ENCODE results near the gene THTPA. TPM values are rescaled to one million over a fixed set of nuclear protein-coding genes. Genes with fewer than 3 reads are reported as not detected.

The THTPA gene
- total RNA-seq, 3 donors from 2014 or later (not counting 1 experiment from before 2014, with no cell fraction given): 16.5 to 19.3 (median 19.1) TPM

- H3K36me3 Mint-ChIP-seq: no peaks in the 10 kb centered on the region
- H3K9me3 Mint-ChIP-seq: no peaks in the 10 kb centered on the region
- no peaks in the 10 kb centered on the region for H3K9me3 ChIP-seq (ENCODE audit: control insufficient read depth, insufficient read depth, low read length)
- under 1% methylated on average over 51 of the region's 53 CpGs for WGBS (ENCODE audit: insufficient coverage)
- DNase-seq (peak; percentile 61 to 90), ATAC-seq (peak; percentile 85 to 90 (median 86))
- peaks cover 30% of the 10 kb centered on the region for H3K36me3 ChIP-seq (ENCODE audit: control insufficient read depth, insufficient read depth, low read length)
- no peaks in the 10 kb centered on the region for H3K27me3 ChIP-seq (ENCODE audit: control insufficient read depth, insufficient read depth, low read length)
- H3K27ac Mint-ChIP-seq: peak within 1 kb of the TSS; percentile 91 to 99
- peak within 1 kb of the TSS; percentile 97 for H3K4me3 Mint-ChIP-seq
- H3K4me1 Mint-ChIP-seq: peaks cover 24 to 44% of the 10 kb centered on the region in 2 donors
- no peak for TF ChIP-seq CTCF (IDR thresholded peaks at IDR 0.05)
- intact Hi-C loops (cut with micrococcal nuclease): no loop called here
- peaks cover 24% of the 10 kb centered on the region for H3K4me1 ChIP-seq (ENCODE audit: control insufficient read depth, insufficient read depth, low read length)
- H3K27me3 Mint-ChIP-seq (ENCODE audit: low read depth in 2 of 2): peaks cover 0 to 7% of the 10 kb centered on the region in 2 donors
- peak within 1 kb of the TSS; percentile 66 for H3K4me3 ChIP-seq (ENCODE audit: low read length)
- peak within 1 kb of the TSS; percentile 68 for H3K27ac ChIP-seq (ENCODE audit: low read length)
Observed at GRCh38 chr14:23567186-23568020, 11.3 kb downstream of the THTPA start, which contains the start of gene AP1G2. Gene AP1G2, minus strand, starts transcription at chr14:23567791. Its CDS starts 477 bp downstream, at chr14:23567314.

- Mint-ChIP-seq H3K4me1 (peaks cover 21 to 46% of the 10 kb centered on the region in 2 donors), H3K36me3 (no peaks in the 10 kb centered on the region), H3K27me3 (ENCODE audit: low read depth in 2 of 2) (peaks cover 0 to 14% of the 10 kb centered on the region in 2 donors), H3K9me3 (no peaks in the 10 kb centered on the region), H3K4me3 (peak overlapping the region; percentile 97), H3K27ac (peak overlapping the region; percentile 91 to 99)
- intact Hi-C loops (cut with micrococcal nuclease): no loop called here
- 38% methylated on average over 1 of the region's 2 CpGs for WGBS (ENCODE audit: insufficient coverage)
- Histone ChIP-seq H3K36me3 (ENCODE audit: control insufficient read depth, insufficient read depth, low read length) (peaks cover 24% of the 10 kb centered on the region), H3K9me3 (ENCODE audit: control insufficient read depth, insufficient read depth, low read length) (no peaks in the 10 kb centered on the region), H3K4me3 (ENCODE audit: low read length) (peak overlapping the region; percentile 66), H3K4me1 (ENCODE audit: control insufficient read depth, insufficient read depth, low read length) (peaks cover 24% of the 10 kb centered on the region), H3K27ac (ENCODE audit: low read length) (peak overlapping the region; percentile 68), H3K27me3 (ENCODE audit: control insufficient read depth, insufficient read depth, low read length) (no peaks in the 10 kb centered on the region)
- DNase-seq: no peak
- ATAC-seq: no peak
- TF ChIP-seq CTCF (IDR thresholded peaks at IDR 0.05): no peak
Observed at GRCh38 chr14:23568021-23568599, 12.0 kb downstream of the THTPA start.

GRCh38 chr14:23568600-23569331 is 12.7 kb downstream of the THTPA start:
- peak in 1 of 2 donors; percentile 44 for DNase-seq
- 67% methylated on average over 3 of the region's 6 CpGs for WGBS (ENCODE audit: insufficient coverage)
- peaks cover 21 to 43% of the 10 kb centered on the region in 2 donors for H3K4me1 Mint-ChIP-seq
- intact Hi-C loops (cut with micrococcal nuclease): no loop called here
- peaks cover 24% of the 10 kb centered on the region for H3K4me1 ChIP-seq (ENCODE audit: control insufficient read depth, insufficient read depth, low read length)
- peaks cover 17% of the 10 kb centered on the region for H3K36me3 ChIP-seq (ENCODE audit: control insufficient read depth, insufficient read depth, low read length)
- TF ChIP-seq CTCF (IDR thresholded peaks at IDR 0.05): no peak
- H3K27me3 ChIP-seq (ENCODE audit: control insufficient read depth, insufficient read depth, low read length): no peaks in the 10 kb centered on the region
- ATAC-seq: no peak
- H3K9me3 ChIP-seq (ENCODE audit: control insufficient read depth, insufficient read depth, low read length): no peaks in the 10 kb centered on the region
- peak overlapping the region; percentile 91 to 99 for H3K27ac Mint-ChIP-seq
- no peak overlapping the region for H3K27ac ChIP-seq (ENCODE audit: low read length)
- H3K4me3 Mint-ChIP-seq: peak overlapping the region; percentile 97
- no peak overlapping the region for H3K4me3 ChIP-seq (ENCODE audit: low read length)
- H3K36me3 Mint-ChIP-seq: no peaks in the 10 kb centered on the region
- peaks cover 0 to 16% of the 10 kb centered on the region in 2 donors for H3K27me3 Mint-ChIP-seq (ENCODE audit: low read depth in 2 of 2)
- H3K9me3 Mint-ChIP-seq: no peaks in the 10 kb centered on the region

Measured in natural killer cell (primary cell).